GM06990 (cell line): ENCODE data around the gene SLC25A19.

Experiments used
- DNase-seq: peaks from one replicate; pipeline ENCODE4 v3.0.0-alpha.2; 2011; ENCODE audit not compliant: insufficient read length; ENCODE audit errors: extremely low read depth
- H3K27me3 ChIP-seq: replicated peaks from 2 replicates; pipeline ENCODE4 v1.6.0; 2011; ENCODE audit warnings: low read length; ENCODE audit not compliant: control insufficient read depth, insufficient read depth
- H3K36me3 ChIP-seq: 2 replicates; pipeline ENCODE4 v1.5.1; 2011; ENCODE audit warnings: low read length; ENCODE audit not compliant: control insufficient read depth, insufficient read depth
- H3K4me3 ChIP-seq: replicated peaks from 2 replicates; pipeline ENCODE4 v1.5.1; 2011; ENCODE audit warnings: low read depth, mild to moderate bottlenecking, control low read depth, low read length
- TF ChIP-seq, protein P1 (sequence below): IDR thresholded peaks from 2 replicates; pipeline ENCODE4 v1.5.1; 2011; ENCODE audit warnings: low read length, control low read depth, mild to moderate bottlenecking, inconsistent platforms; ENCODE audit not compliant: insufficient read depth, poor library complexity, severe bottlenecking

SLC25A19 gene

GRCh38 chr17:75327757-75328156, 38.5 kb upstream of the SLC25A19 start:
- H3K27me3 ChIP-seq = no peaks in the 10 kb centered on the region
- H3K4me3 ChIP-seq = no peak overlapping the region
- TF ChIP-seq, protein P1, sequence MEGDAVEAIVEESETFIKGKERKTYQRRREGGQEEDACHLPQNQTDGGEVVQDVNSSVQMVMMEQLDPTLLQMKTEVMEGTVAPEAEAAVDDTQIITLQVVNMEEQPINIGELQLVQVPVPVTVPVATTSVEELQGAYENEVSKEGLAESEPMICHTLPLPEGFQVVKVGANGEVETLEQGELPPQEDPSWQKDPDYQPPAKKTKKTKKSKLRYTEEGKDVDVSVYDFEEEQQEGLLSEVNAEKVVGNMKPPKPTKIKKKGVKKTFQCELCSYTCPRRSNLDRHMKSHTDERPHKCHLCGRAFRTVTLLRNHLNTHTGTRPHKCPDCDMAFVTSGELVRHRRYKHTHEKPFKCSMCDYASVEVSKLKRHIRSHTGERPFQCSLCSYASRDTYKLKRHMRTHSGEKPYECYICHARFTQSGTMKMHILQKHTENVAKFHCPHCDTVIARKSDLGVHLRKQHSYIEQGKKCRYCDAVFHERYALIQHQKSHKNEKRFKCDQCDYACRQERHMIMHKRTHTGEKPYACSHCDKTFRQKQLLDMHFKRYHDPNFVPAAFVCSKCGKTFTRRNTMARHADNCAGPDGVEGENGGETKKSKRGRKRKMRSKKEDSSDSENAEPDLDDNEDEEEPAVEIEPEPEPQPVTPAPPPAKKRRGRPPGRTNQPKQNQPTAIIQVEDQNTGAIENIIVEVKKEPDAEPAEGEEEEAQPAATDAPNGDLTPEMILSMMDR = no peak
- DNase-seq = no peak
- peaks cover 11% of the 10 kb centered on the region for H3K36me3 ChIP-seq

- Histone ChIP-seq H3K27me3 (no peaks in the 10 kb centered on the region), H3K36me3 (peaks cover 17% of the 10 kb centered on the region), H3K4me3 (no peak overlapping the region)
- no peak for DNase-seq
- TF ChIP-seq, protein P1 = no peak
These were observed 37.1 kb upstream of the SLC25A19 start for GRCh38 chr17:75326226-75326848.

DNA sequence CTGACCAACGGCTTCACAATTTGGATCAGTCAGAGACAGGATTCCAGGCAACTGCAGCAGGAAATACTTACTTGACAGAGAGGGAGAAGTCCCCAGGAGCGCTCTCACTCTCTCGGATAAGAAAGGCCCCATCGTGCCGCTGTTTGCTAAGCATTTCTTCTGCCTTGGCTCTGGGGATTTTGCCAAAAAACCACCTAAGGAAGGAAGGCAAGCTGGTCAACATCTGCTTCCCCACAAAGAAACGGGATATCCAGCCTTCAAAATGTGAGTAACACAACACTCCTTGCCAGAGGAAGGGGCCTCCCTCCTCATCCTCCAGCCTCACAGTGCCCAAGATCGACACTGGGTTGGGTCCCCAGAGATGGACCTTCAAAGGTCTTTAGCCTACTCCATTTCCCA, 36.6 kb upstream of the SLC25A19 start:
- H3K36me3 ChIP-seq = peaks cover 18% of the 10 kb centered on the region
- no peak for DNase-seq
- TF ChIP-seq, protein P1 = no peak

GRCh38 chr17:75325348-75325747, 36.1 kb upstream of the SLC25A19 start:
- H3K36me3 ChIP-seq = peaks cover 17% of the 10 kb centered on the region
- H3K4me3 ChIP-seq = no peak overlapping the region
- H3K27me3 ChIP-seq = no peaks in the 10 kb centered on the region
- DNase-seq = no peak
- TF ChIP-seq, protein P1 = no peak

More for the DNA sequence above, 36.6 kb upstream of the SLC25A19 start:
- H3K4me3 ChIP-seq = no peak overlapping the region
- H3K27me3 ChIP-seq = no peaks in the 10 kb centered on the region

- TF ChIP-seq, protein P1 = no peak
- no peak overlapping the region for H3K4me3 ChIP-seq
- DNase-seq = no peak
- no peaks in the 10 kb centered on the region for H3K27me3 ChIP-seq
- peaks cover 18% of the 10 kb centered on the region for H3K36me3 ChIP-seq
These were observed 32.3 kb upstream of the SLC25A19 start for GRCh38 chr17:75321506-75321905.
